Measurements from ENCODE around the gene MMEL1. TPM values are rescaled to one million over a fixed set of nuclear protein-coding genes. Genes with fewer than 3 reads are reported as not detected.
A peak's percentile ranks its signal among the peaks of the same experiment; 100 is the strongest.

Gene MMEL1
- total and polyA plus RNA-seq, 2 donors (not counting 3 experiments of a cell fraction or from before 2014, with no cell fraction given) = 1.1 to 1.2 TPM

GRCh38 chr1:2545754-2546514 is 86.9 kb downstream of the MMEL1 start:
- Histone ChIP-seq H3K27ac (ENCODE audit: insufficient read depth, low read depth, low read length) (peak overlapping the region; percentile 80), H2AFZ (ENCODE audit: low read depth, low read length) (peak overlapping the region; percentile 84), H3K27me3 (ENCODE audit: control insufficient read depth in 2 of 2, insufficient read depth in 2 of 2, low read length in 2 of 2) (peaks cover 0 to 1% of the 10 kb centered on the region in 2 experiments), H3K4me3 (replicated peaks in 1 of 3; ENCODE audit: insufficient read depth in 1 of 3, low read depth in 1 of 3, low read length in 3 of 3) (peak overlapping the region; percentile 51 to 74 (median 67)), H3K9me3 (replicated peaks; ENCODE audit: control insufficient read depth, insufficient read depth, low read length) (no peaks in the 10 kb centered on the region), H3K4me1 (ENCODE audit: control insufficient read depth, extremely low read depth, insufficient read depth, low read length) (peaks cover 27% of the 10 kb centered on the region), H3K4me2 (ENCODE audit: insufficient read depth, low read length) (peak overlapping the region; percentile 77), H3K79me2 (ENCODE audit: control insufficient read depth, insufficient read depth, low read length) (no peaks in the 10 kb centered on the region), H3K9ac (replicated peaks; ENCODE audit: extremely low read depth, insufficient read depth, low read length) (peak overlapping the region; percentile 74), H3K36me3 (ENCODE audit: control insufficient read depth in 2 of 2, extremely low read depth in 1 of 2, insufficient read depth in 2 of 2, low read length in 2 of 2) (no peaks in the 10 kb centered on the region), H4K20me1 (replicated peaks; ENCODE audit: control insufficient read depth, extremely low read depth, insufficient read depth, low read length) (no peaks in the 10 kb centered on the region), H3K9me1 (replicated peaks; ENCODE audit: control insufficient read depth, extremely low read depth, insufficient read depth, low read length) (no peaks in the 10 kb centered on the region)
- ChIA-PET CTCF (interaction anchor here (1.0 to 1.2 kb wide), 4 partner anchors 20 to 907 kb away, joined by 3 to 10 read pairs (median 6); partner anchors contain the start of genes FAAP20 and PANK4), POLR2A (interaction anchor here (0.6 kb wide), 1 partner anchor 19 kb away, joined by 5 read pairs; the partner anchor contains the start of gene PANK4)
- dilution Hi-C loops (cut with MboI; ENCODE audit: extremely low pct_ligation_motif_present, low sequenced_read_pairs) = no loop called here
- peak; percentile 93 for FAIRE-seq
- no TSS peak for BruUV-seq (replicated peaks)
- peak; percentile 84 for DNase-seq (ENCODE audit: low read depth, low spot score)
- intact Hi-C loops (cut with micrococcal nuclease) = loop anchor here (1.0 to 2.0 kb wide), 5 partner anchors 20 to 351 kb away; partner anchors contain the start of genes FAAP20, PANK4 and PRXL2B
- TF ChIP-seq, protein P1, sequence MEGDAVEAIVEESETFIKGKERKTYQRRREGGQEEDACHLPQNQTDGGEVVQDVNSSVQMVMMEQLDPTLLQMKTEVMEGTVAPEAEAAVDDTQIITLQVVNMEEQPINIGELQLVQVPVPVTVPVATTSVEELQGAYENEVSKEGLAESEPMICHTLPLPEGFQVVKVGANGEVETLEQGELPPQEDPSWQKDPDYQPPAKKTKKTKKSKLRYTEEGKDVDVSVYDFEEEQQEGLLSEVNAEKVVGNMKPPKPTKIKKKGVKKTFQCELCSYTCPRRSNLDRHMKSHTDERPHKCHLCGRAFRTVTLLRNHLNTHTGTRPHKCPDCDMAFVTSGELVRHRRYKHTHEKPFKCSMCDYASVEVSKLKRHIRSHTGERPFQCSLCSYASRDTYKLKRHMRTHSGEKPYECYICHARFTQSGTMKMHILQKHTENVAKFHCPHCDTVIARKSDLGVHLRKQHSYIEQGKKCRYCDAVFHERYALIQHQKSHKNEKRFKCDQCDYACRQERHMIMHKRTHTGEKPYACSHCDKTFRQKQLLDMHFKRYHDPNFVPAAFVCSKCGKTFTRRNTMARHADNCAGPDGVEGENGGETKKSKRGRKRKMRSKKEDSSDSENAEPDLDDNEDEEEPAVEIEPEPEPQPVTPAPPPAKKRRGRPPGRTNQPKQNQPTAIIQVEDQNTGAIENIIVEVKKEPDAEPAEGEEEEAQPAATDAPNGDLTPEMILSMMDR (IDR thresholded peaks at IDR 0.05; ENCODE audit: extremely low read depth in 1 of 2, insufficient read depth in 1 of 2, low read depth in 1 of 2, low read length in 2 of 2) = no peak
- TF ChIP-seq EZH2 (IDR thresholded peaks at IDR 0.05; ENCODE audit: borderline replicate concordance, low read depth, low read length, severe bottlenecking) = no peak
- no peak for TF ChIP-seq JUN (IDR thresholded peaks at IDR 0.05; ENCODE audit: borderline replicate concordance, insufficient read depth, insufficient read length, low read depth)
- peak; percentile 72 for TF ChIP-seq POLR2AphosphoS5 (IDR thresholded peaks at IDR 0.05; ENCODE audit: insufficient read depth, low read depth, low read length)
- no peak for TF ChIP-seq GATA2 (IDR thresholded peaks at IDR 0.05; ENCODE audit: insufficient read depth, insufficient read length, low read depth, low read length)
- no peak for TF ChIP-seq MYC (IDR thresholded peaks at IDR 0.05; ENCODE audit: low read depth, low read length)
- TF ChIP-seq FOS (IDR thresholded peaks at IDR 0.05; ENCODE audit: borderline replicate concordance, insufficient read depth, low read length) = no peak
- TF ChIP-seq, protein P2, sequence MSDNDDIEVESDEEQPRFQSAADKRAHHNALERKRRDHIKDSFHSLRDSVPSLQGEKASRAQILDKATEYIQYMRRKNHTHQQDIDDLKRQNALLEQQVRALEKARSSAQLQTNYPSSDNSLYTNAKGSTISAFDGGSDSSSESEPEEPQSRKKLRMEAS (IDR thresholded peaks at IDR 0.05; ENCODE audit: insufficient read depth, insufficient read length) = peak; percentile 79
- TF ChIP-seq POLR2A (IDR thresholded peaks at IDR 0.05; ENCODE audit: low read depth, low read length) = peak; percentile 78

Measured in endothelial cell of umbilical vein (primary cell).